ENCODE data around the gene C1orf174.

The C1orf174 gene

DNA sequence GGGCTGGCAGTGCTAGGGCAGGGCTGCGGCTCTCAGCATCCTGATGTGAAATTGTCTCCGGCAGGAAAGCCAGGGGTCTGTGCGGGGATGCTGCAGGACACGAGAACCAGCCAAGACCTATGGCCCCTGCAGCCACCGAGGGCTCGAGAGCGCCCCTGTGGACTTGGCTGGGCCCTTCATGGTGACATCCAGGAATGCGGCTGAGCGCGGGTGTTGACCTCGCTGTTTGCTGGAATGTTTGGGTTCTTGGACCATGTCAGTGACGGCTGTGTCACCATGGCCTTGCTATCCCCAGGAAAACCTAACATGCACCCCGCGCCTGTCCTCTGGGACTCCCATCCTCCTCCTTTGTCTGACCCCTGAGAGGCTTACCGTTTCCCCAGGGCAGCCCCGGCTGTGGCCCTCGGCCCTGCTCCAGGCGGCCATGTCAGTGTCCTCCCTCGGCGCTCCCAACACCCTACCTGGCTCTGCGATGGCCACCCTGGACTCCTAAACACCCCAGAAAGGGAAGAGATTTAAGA, 14.3 kb upstream of the C1orf174 start:
- Histone ChIP-seq H3K4me2 (ENCODE audit: low read depth, low read length, poor library complexity, severe bottlenecking) (no peak overlapping the region), H2AFZ (ENCODE audit: low read depth, low read length, severe bottlenecking) (no peak overlapping the region), H3K4me3 (ENCODE audit: insufficient read depth, low read length, poor library complexity, severe bottlenecking) (no peak overlapping the region), H3K9me2 (replicated peaks; ENCODE audit: insufficient read depth, low read length) (no peaks in the 10 kb centered on the region), H3K79me2 (ENCODE audit: insufficient read depth, low read length) (no peaks in the 10 kb centered on the region), H3F3A (ENCODE audit: insufficient read depth) (peaks cover 5% of the 10 kb centered on the region; the same call in 1 of the 2 replicates), H3K27me3 (ENCODE audit: low read length) (no peaks in the 10 kb centered on the region), H4K20me1 (ENCODE audit: low read depth, low read length) (no peaks in the 10 kb centered on the region), H3K9me3 (ENCODE audit: insufficient read depth, low read length) (no peaks in the 10 kb centered on the region), H3K27ac (ENCODE audit: low read depth, low read length) (no peak overlapping the region), H3K9ac (ENCODE audit: low read length) (no peak overlapping the region), H3K36me3 (ENCODE audit: low read length) (no peaks in the 10 kb centered on the region)
- TF ChIP-seq CTCF (IDR thresholded peaks at IDR 0.05; ENCODE audit: insufficient read depth, low read length, poor library complexity, severe bottlenecking), result no peak
- TF ChIP-seq EZH2phosphoT487 (conservative IDR thresholded peaks at IDR 0.05; ENCODE audit: low read length), result no peak

DNA sequence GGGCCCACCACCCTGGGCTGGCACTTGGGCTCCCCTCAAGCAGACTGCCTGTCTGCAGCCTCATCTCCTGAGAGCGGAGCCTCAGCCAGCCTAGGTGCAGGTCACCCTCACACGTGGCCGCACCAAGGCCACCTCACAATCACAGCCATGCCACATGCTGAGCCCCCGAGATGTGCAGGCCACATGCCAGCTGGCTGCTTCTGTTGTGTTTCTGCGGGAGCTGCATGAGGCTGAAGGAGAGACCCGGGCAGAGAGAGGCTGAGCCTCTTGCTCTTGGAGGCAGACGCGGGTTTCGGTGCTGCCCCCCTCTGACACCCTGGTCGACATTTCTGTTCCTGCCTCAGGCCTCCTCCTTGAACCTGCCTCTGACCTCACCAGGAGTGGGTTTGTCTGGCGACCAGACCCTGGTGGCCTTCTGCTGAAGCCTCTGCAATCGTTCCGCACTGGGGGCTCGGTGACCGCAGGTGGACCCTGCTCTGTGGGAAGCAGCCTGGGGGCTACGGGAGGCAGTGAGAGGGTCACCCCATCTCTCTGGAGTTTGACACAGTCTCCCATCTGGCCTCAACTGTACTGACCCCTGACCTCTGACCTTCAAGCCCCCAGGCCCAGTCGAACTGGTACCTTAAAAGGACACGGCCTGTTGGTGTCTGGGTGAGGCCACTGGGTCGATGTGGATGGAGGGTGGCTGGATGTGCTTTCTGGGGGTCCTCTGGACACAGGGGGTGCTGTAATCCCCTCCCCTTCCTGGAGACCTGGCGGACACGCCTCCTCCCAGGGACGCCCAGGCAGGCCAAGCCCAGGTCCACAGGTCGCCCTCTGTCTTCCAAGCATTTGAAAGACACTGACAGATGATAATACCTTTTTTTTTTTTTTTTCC, 13.0 kb upstream of the C1orf174 start:
- Histone ChIP-seq H3K9me2 (replicated peaks; ENCODE audit: insufficient read depth, low read length) (no peaks in the 10 kb centered on the region), H2AFZ (ENCODE audit: low read depth, low read length, severe bottlenecking) (no peak overlapping the region), H3K9ac (ENCODE audit: low read length) (no peak overlapping the region), H3K4me2 (ENCODE audit: low read depth, low read length, poor library complexity, severe bottlenecking) (no peak overlapping the region), H3K79me2 (ENCODE audit: insufficient read depth, low read length) (no peaks in the 10 kb centered on the region), H3K27ac (ENCODE audit: low read depth, low read length) (no peak overlapping the region), H3K27me3 (ENCODE audit: low read length) (no peaks in the 10 kb centered on the region), H3F3A (ENCODE audit: insufficient read depth) (peaks cover 8% of the 10 kb centered on the region; the same call in 1 of the 2 replicates), H3K4me3 (ENCODE audit: insufficient read depth, low read length, poor library complexity, severe bottlenecking) (no peak overlapping the region), H3K36me3 (ENCODE audit: low read length) (no peaks in the 10 kb centered on the region), H3K9me3 (ENCODE audit: insufficient read depth, low read length) (no peaks in the 10 kb centered on the region), H4K20me1 (ENCODE audit: low read depth, low read length) (no peaks in the 10 kb centered on the region)
- no peak for TF ChIP-seq CTCF (IDR thresholded peaks at IDR 0.05; ENCODE audit: insufficient read depth, low read length, poor library complexity, severe bottlenecking)
- no peak for TF ChIP-seq EZH2phosphoT487 (conservative IDR thresholded peaks at IDR 0.05; ENCODE audit: low read length)

- no peak for TF ChIP-seq EZH2phosphoT487 (conservative IDR thresholded peaks at IDR 0.05; ENCODE audit: low read length)
- no peak for TF ChIP-seq CTCF (IDR thresholded peaks at IDR 0.05; ENCODE audit: insufficient read depth, low read length, poor library complexity, severe bottlenecking)
- peak overlapping the region; percentile 65; the same call in 1 of the 2 replicates for H3K9ac ChIP-seq (ENCODE audit: low read length)
Observed at GRCh38 chr1:3911981-3912808, 12.1 kb upstream of the C1orf174 start.

More at GRCh38 chr1:3911981-3912808, 12.1 kb upstream of the C1orf174 start:
- Histone ChIP-seq H2AFZ (ENCODE audit: low read depth, low read length, severe bottlenecking) (no peak overlapping the region), H3K36me3 (ENCODE audit: low read length) (no peaks in the 10 kb centered on the region), H3K9me3 (ENCODE audit: insufficient read depth, low read length) (no peaks in the 10 kb centered on the region), H3K9me2 (replicated peaks; ENCODE audit: insufficient read depth, low read length) (no peaks in the 10 kb centered on the region), H3K4me2 (ENCODE audit: low read depth, low read length, poor library complexity, severe bottlenecking) (peak overlapping the region; percentile 75), H3K79me2 (ENCODE audit: insufficient read depth, low read length) (no peaks in the 10 kb centered on the region), H3K4me3 (ENCODE audit: insufficient read depth, low read length, poor library complexity, severe bottlenecking) (no peak overlapping the region), H3F3A (ENCODE audit: insufficient read depth) (peaks cover 8% of the 10 kb centered on the region; the same call in 1 of the 2 replicates), H4K20me1 (ENCODE audit: low read depth, low read length) (no peaks in the 10 kb centered on the region), H3K27me3 (ENCODE audit: low read length) (no peaks in the 10 kb centered on the region), H3K27ac (ENCODE audit: low read depth, low read length) (peak overlapping the region; percentile 99)
